GM21390 (cell line): ENCODE results near the gene NUDT22.

ENCODE experiments used
- ATAC-seq: cut with Tn5 transposase; IDR thresholded peaks from one replicate; pipeline ENCODE4 v1.9.1; 2021; ENCODE audit not compliant: unreplicated experiment

Gene NUDT22

DNA sequence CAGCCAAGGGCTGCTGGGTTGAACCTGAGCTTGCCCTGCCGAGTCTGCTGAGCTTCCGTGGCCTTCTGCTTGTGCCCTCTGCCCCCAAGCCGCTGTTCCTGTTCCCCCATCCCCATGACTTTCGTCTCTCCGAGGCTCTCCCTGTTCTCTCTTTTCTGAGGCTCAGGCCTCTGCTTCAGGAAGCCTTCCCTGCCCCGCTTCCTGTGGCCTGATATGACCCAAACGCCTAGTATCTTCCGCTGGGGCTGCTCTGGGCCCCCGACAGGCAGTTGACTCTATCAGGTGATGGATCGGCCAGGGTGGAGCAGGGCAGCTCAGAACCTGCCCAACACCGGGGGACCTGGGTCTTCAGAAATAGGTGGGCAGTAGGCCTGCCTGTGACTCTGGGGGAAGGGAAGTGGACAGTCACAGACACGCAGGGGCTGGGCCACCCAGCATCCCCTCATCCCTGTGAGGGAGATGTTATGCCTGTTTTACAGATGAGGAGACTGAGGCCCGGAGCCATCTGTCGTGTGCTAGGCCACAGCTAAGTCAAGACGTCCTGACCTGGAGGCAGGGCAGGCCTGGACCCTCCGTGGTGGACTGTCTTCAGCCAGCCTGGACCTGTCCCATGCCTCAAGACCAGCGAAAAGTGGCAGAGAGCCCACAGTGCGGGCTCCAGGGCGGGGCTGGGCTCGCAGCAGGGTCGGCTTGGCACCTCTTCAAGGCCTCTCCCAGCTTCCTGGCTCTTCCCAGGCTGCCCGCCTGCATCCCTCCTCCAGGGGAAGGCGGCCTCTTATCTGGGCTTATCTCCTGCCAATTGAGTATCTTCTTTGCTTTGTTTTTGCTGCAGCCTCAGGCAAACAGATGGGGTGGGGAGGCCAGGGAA, 42.2 kb downstream of the NUDT22 start:
- ATAC-seq, result no peak

DNA sequence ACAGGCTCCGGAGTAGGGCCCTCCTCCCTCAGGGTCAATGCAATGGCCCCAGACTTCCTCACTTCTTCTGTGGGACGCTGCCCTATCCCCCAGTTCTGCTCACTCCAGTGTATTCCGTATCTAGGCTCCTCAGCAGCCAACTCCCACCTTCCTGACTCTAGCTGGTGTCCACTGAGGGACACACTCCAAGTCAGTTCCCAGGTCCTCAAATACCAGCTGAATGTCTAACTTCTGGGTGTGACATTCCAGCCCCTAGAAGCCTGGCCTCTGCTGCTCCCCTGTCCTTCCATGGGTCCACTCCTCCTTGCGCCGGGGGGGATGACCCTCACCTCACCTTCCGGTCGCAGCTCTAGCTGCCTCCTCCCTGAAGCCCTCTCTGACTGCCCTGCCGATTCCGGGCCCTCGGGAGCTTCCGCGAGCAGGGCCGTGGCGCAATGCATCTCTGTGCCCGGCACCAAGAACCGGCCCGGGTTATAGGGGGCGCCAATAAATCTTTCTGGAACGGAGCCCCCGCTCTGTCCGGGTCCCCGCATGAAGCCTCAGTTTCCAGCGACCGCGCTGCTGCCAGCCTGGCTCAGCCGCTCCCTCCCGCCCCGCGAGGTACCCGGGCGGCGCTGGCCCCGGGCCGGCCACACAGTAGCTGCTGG, 42.9 kb downstream of the NUDT22 start:
- peak; percentile 11 for ATAC-seq

DNA sequence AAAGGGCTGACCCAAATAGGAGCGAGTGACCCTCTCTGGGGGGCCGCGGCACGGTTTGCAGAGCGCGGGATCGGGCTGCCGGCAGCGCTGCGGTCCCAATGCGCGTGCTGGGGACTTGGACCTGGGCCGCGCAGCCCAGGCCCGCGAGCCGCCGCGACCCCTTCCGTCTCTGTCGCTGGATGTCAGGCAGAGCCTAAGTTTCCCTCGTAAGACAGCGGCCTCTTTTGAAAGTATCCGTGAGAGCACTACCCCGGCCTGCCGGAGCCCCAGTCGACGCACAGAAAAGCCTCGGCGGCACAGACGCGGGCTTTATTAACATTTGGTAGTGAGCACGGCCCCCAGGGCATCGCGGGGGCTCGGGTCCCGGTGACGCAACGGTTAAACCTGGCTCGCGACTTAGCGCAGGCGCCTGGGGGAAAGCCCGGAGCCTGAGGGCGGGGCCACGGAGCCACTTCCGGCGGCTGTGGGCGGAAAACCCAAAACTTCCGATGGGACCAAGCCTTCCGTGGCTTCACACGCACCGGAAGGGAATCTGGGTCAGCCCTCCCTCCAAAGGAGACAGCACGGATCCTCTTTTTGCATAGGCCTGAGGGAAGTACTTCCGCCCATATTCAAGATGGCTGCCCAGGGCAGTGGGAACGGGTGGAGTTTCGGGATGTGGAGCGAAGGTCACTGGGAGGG, 43.6 kb downstream of the NUDT22 start:
- ATAC-seq, result peak; percentile 63

DNA sequence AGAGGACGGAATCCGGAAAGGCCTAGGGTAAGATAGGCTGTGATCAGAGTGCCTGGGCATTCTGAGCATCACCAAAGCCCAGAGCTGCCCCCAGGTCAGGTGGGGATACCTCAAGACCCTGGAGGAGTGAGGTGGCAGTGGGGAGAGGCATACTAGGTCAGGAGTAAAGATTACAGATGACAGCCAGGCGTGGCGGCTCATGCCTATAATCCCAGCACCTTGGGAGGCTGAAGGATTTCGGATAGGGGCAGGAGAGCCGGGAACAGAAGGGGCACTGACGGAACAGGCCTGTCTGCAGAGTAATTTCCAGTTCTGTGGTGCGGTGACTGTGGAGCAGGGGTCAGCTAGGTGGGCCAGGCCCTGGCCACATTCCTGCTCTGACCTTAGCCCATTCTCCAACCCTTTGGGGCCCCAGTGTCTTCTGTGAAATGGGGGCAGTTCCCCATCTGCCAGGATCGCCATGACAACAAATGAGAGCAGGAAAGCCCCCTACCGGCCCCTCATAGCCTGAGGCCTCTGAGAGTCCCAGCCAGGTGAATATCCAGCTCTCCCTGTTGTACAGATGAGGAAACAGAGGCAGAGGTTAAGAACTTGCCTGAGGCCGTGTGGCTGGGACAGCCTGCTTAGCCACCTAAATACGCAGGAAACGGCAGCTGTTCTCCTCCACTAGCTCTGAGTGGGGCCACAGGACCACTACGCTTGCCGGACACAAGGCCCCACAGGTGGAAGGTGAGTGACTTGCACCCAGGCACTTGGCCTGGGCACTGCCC, 49.1 kb downstream of the NUDT22 start:
- no peak for ATAC-seq

DNA sequence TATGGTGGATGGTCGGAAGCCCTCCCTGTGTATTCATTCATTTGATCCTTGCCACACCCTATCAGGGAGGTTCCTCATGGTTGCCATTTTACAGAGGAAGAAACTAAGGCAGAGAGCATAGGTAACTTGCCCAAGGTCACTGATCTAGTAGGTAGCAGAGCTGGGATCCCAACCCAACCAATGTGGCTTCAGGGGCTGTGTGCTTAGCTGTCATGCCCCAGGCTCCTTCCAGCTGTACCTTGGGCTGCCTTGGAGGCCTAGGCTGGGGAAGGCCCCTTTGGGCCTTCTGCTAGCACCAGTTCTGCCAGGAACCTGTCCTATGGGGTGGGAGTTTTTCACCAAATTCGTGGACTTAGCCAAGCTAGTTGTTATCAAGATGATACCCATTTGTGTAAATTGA, 49.8 kb downstream of the NUDT22 start:
- no peak for ATAC-seq

DNA sequence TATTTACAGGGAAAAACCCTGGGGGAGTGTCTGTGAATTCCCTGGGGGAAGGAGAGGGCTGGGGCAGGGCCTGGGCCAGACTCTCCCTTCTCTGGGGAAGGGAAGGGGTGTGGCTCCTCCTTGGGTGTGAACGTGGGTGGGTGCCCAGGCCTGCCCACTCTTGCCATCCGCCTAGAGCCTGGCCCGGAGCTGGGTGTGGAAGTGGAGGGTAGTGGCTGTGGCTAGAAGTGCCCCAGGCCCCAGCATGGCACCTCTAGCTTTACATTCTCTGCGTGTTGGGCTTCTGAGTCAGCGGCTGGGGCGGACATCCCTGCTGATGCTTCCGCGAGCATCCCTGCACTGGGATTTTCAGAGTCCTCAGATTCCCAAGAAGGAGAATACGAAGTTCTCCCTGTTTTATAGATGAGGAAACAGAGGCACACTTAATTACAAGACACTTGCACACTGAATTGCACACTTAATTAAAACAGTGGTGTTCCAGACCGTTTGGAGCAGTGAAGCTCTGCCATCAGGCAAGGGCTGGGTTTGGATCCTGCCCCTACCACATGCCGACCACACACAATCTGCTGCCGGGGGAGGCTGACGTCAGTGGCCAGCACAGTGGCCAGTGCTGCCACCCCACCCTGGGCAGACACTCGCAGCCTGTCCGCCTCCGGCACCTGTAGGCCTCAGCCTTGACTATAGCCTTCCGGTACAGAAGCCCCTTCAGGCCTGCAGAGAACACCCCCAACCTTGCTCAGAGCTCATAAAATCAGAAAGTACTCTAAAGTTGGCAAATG, 50.8 kb downstream of the NUDT22 start:
- no peak for ATAC-seq

DNA sequence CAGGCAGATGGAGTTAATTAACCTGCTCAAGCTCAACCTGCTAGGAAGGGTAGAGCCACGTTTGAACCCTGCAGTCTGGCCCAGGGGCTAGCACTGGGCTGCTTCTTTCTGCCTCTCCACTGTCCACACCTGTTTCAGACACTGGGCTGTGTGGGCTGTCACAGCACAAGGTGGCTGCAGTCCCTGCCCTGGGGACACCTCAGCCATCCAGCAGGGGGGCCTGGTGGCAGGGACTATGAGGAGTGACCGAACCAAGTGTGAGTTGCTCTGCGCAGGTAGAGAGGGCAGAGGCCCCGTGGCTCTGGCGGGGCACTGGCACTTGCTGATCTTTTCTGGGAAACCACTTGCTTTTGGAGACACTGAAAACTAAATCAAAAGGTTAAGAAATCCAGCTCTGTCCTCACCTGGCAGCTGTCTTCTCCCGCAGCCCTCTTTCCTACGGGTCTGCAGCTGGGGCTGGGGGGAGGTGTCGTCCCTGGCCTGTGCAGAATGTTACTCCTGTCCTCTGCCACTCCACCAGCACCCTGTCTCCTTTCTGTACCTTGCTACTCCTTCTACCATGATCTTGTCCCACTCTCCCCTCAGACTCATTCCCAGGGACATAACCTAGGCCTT, 52.6 kb downstream of the NUDT22 start:
- no peak for ATAC-seq
